HG03025 (cell line): ENCODE results near the gene P3H2.

Experiments
- ATAC-seq: cut with Tn5 transposase; IDR thresholded peaks from one replicate; pipeline ENCODE4 v1.9.1; 2021; ENCODE audit warnings: mild to moderate bottlenecking, moderate library complexity; ENCODE audit not compliant: unreplicated experiment, low FRiP score

P3H2 gene

GRCh38 chr3:189953551-189953950 is 167.1 kb downstream of the P3H2 start:
- ATAC-seq = no peak

- ATAC-seq = no peak
These were observed 168.4 kb downstream of the P3H2 start for GRCh38 chr3:189952272-189952671.

DNA sequence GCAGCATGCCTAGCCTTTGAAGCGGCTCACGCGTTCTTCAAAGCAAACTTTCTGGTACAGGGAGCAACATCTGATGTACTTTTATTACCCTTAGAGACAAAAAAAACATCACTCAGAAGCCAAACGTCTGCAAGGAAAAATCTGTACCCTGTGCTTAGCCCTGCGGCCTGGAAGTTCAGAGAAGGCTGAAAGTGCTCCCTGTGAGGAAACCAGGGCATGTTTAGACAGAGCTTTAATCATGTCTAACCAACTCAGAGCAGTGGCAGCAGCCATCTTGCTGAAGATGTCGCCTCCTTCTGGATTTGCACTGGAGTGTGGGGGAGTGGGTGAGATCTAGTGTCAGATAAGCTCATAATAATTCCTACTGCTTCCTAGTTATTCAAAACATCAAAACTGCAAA is 170.4 kb downstream of the P3H2 start:
- no peak for ATAC-seq

DNA sequence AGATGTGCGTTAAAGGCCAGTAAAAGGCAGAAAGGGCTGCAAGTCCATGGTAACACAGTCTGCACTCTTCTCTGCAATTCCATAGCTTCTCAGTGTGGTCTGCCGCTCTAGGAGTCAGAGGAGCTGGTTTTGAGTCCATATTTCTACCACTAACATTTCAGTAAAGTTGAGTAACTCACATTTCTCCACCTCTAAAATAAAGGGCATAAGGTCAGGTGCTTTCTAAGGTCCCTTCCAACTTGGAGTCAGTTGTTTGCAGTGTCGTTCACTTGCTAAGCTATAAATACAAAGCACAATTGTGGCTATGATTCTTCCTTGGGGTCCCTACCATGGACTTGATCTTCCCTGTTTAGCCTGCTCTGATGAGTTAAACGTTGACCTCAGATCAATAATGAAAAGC is 171.1 kb downstream of the P3H2 start:
- ATAC-seq = no peak

DNA sequence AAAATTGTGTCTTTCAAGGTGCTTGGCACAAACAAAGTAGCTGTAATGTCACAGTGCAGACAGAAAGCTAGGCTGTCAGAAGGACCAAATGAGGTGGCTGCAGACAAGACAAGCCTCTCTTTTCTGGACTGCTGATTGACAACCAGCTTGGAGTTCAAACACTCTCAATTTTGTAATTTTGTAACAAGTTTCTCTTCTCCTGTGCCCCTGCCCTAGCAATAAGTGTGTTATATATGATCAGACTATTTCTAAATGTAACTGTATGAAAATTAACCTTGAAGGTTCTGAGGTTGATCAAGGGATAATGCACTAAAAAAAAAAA is 172.0 kb downstream of the P3H2 start:
- ATAC-seq = no peak

DNA sequence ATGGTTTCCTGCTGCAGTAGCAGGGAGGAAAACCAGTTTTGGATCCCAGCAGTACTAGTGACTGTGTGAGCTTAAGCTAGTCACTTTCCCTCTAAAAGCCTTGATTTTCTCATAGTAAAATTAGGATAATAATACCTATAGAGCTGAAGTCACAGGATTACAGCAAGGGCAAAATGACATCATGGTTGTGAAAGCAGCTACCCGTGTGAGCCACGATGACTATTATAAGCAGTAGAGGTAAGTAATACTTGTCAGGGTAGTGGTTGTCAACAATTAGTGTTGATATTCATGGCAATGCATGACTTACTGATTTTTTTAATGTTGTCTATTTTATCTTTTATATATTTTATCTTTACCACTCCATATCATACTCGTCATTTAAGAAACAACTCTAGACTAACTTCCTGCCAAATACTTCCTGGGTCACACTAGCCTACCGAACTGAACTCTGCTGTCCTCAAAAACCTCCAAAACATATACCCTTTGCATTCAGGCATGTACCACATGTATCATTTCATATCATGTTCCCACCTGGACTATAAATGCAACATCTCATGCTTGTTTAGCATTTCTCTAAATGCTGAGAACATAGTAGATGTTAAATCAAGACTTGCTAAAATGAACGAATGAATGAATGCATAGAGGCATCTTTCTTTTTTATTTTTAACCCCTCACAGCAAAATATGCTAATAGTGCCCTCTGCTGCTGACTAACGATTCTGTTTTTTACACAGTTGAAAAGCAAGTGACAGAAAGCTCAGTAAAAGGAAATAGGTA is 172.6 kb downstream of the P3H2 start:
- ATAC-seq = no peak

GRCh38 chr3:189947068-189947467 is 173.6 kb downstream of the P3H2 start:
- ATAC-seq = no peak

- ATAC-seq = no peak
These were observed 174.6 kb downstream of the P3H2 start for GRCh38 chr3:189945935-189946709.

GRCh38 chr3:189944285-189945145 is 176.2 kb downstream of the P3H2 start:
- no peak for ATAC-seq

GRCh38 chr3:189942948-189943347 is 177.7 kb downstream of the P3H2 start:
- ATAC-seq = no peak

DNA sequence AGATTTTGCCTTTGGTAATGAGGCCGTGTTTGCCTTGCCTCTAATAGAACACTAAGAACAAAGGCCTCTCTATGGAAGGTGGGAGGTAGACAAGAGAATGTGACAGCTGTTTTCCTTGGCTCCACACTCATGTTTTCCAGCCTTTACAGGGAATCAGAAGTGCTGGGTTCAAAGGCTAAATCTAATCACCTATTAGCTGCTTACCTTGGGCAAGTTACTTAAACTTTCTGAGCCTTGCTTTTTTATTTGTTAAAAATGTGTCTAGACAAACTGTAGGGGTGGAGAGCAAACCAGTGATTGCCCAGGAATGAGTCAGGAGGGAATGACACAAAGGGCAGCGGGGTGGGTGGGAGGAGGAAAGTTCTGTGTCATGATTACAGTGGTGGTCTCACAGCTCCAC is 179.0 kb downstream of the P3H2 start:
- ATAC-seq = no peak

GRCh38 chr3:189941125-189941524 is 179.6 kb downstream of the P3H2 start:
- ATAC-seq = no peak

DNA sequence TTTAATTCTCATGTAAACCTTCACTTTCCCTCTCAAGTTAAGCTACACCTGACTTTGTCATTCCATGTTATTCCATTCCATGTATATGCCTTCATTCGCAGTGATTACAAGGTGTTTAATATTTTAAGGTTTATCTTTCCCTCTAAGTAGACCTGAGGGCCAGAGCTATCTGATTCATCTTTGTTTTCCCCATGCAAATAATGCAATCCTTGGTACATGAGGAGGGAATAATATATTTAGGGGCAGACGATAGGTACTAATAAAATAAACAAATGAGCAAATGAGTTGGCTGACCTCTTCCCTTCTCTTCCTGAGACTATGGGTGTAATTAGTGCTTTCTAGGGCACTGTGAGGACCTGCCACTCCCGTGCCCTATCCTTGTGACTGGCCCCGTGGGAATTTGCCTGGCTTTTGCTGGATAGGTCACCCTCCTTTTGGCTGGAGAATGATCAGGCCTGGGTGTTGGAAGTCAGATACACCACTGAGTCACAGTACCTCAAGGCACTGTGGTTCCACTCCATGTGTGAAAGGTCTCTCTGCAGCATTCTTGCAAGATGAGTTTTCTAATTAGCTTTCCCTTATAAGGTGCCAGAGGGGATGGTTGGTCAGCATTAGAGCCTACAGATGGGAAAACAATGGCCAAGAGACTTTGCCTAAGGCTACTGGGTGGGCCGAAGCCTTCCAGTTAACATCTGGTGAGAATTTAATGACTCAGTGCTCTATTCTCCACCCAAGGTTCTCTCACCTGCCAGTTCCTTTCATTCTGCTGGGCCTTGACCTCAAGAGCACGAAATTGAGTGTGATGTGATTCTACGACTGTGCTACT is 183.2 kb downstream of the P3H2 start:
- ATAC-seq = no peak

DNA sequence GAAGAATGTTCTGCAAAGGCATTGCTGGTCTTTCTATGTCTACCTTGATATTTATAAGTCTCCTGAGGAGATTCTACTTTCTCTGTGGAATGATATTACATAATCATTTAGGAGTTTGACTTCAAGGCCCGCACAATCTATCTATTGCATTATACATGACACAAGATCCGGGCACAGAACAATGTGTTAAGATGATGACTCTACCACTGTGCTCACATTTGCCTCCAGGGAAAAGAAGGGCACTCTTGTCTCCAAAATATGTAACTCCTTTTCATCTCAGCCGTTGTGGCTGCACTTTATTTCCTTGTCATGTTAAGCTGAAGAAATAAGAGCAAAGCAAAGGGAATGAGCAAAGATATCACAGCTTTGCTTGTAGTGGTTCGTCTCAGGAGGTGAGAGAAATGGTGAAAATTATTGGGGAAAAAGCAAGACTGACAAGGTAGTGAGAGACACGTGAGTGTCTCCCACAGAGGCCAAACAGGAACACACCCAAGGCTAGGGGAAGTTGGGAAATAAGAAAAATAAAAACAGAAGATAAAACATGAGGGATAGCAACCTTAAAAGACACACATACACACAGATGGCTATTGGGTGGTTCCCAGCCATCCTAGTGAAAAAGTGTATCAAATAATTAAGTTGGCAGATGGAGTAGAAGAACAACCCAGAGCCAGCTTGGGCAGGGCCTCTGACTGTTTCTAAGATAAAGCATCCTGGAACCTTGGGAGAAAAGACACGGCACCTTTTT is 184.3 kb downstream of the P3H2 start:
- ATAC-seq = no peak

DNA sequence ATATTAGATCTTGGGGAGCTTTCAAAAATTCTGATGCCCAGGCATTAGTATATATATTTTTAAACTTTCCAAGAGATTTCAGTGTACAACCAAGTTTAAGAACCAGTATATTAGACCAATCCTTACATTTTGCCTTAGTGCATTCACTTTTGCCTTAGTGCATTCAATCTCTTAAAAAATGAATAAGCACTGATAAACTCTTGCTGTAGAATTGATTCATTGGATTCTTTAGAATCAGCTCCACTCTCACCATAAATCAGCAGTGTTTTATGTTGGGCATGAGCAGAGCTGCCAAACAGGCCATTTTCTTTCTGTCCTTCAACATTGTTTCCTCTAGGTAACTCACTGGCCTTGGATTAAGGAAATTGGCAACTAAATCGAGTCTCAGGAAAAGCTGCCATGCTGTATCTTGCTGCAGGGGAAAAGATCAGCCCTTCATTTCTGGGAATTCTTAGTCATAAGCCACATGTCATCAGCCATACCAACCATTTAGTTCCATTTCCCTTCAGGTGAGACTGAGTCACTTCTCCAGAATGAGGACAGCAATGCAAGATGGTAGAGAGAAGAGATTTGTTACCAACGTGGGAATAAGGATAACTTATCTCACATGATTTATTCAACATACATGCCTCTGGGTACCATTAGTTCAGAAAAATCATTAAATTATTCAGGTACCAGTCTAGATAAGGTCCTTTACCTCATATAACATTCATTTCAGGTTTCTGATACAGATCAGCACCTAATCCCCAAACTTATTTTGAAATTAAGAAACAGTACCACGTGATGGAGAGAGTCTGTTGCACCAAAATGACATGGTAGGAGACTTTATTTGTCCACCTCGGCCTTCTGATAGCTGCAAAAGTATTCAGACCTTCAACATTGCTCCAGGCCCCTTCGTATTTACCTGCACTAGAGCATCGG is 192.5 kb downstream of the P3H2 start:
- no peak for ATAC-seq

DNA sequence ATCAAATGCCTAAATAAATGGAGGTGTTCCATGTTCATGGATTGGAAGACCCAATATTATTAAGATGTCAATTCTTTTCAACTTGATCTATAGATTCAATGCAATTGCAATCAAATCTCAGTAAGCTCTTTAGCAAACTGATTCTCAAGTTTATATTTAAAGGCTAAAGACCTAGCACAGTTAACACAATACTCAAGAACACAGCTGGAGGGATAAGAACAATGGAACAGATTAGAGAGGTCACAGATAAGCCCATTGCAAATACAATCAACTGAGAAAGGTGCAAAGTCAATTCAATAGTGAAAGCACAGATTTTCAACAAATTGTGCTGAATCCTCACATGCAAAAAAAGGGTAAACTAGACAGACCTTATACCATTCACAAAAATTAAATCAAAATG is 198.9 kb downstream of the P3H2 start:
- no peak for ATAC-seq

GRCh38 chr3:189914799-189915198 is 205.9 kb downstream of the P3H2 start:
- ATAC-seq = no peak

DNA sequence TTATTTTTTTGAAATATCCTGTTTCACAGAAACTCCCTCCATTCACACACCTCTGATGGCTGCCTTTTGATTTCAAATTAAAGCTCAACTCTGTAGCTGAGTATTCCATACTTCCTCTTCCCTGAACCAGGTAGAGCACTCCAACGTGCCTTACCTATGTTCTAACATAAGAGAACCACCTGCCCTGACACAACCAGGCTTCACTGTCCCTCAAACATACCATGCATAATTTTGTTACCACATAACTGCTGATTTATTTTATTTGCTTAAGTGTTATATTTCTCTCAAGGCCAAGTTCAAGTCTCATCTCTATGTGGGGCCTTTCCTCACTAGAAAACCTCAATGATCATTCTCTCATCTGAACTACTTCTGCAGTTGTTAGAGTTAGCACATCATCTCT is 209.7 kb downstream of the P3H2 start:
- no peak for ATAC-seq

DNA sequence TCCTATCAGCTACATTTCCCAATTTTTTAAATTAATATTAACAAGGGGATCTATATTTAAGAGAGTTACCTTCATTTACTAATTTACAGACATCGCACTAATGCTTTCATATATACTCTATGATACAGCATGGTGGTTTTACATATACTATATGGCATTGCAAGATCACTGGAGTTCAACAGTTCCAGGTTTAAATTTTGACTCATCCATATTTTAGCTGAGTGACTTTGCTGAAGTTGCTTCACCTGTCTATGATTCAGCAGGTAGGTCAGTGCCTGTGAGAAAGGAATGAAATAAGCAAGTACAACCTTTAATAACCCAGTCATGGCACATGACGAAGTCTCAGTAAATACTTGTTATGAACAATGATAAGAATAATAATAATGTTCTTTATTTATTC is 211.1 kb downstream of the P3H2 start:
- no peak for ATAC-seq
